Mammary epithelial cell (primary cell): ENCODE measurements around the gene KSR2.

ENCODE experiments used
- EZH2 ChIP-seq: IDR thresholded peaks from 2 replicates; pipeline ENCODE4 v1.6.1; 2012; ENCODE audit warnings: low read length, inconsistent platforms, borderline replicate concordance
- TF ChIP-seq, protein P1 (sequence below), 2 donors: IDR thresholded peaks in 1 of 2; conservative IDR thresholded peaks in 1 of 2; 2 replicates each; pipeline ENCODE4 v1.5.1; 2011 to 2012; ENCODE audit warnings: inconsistent platforms in 2 of 2, low read length in 2 of 2, mild to moderate bottlenecking in 2 of 2, control low read depth in 1 of 2, low read depth in 1 of 2; ENCODE audit not compliant: insufficient read depth in 1 of 2; ENCODE audit errors: extremely low read depth in 1 of 2

DNA sequence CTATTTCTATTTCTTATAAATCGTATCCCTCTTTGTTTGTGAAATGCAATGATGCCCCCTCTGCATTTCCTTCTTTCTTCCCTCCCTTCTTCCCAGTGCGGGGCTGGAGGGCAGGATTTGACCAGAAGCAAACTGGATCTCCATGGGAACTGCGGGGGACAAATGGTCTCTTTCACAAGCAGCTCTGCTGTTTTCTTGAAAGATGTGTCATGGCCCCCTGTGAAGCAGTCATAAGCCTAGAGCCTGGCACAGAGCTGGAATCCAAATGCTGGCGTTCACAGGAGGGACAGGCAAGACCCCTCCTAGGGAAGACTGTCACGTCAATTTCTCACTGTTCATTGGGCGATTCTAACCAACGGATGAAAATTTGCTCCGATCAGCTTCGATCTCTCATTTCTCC lies 403.9 kb downstream of the KSR2 start:
- TF ChIP-seq, protein P1, sequence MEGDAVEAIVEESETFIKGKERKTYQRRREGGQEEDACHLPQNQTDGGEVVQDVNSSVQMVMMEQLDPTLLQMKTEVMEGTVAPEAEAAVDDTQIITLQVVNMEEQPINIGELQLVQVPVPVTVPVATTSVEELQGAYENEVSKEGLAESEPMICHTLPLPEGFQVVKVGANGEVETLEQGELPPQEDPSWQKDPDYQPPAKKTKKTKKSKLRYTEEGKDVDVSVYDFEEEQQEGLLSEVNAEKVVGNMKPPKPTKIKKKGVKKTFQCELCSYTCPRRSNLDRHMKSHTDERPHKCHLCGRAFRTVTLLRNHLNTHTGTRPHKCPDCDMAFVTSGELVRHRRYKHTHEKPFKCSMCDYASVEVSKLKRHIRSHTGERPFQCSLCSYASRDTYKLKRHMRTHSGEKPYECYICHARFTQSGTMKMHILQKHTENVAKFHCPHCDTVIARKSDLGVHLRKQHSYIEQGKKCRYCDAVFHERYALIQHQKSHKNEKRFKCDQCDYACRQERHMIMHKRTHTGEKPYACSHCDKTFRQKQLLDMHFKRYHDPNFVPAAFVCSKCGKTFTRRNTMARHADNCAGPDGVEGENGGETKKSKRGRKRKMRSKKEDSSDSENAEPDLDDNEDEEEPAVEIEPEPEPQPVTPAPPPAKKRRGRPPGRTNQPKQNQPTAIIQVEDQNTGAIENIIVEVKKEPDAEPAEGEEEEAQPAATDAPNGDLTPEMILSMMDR (conservative IDR thresholded peaks at IDR 0.05 in 1 of 2, IDR thresholded peaks at IDR 0.05 in 1 of 2; ENCODE audit: extremely low read depth in 1 of 2, insufficient read depth in 1 of 2, low read depth in 1 of 2, low read length in 2 of 2) = no peak
- no peak for TF ChIP-seq EZH2
